Ovary (tissue), 10 donors: ENCODE data around the gene MTMR8. TPM values are rescaled to one million over a fixed set of nuclear protein-coding genes. Genes with fewer than 3 reads are reported as not detected.
A peak's percentile ranks its signal among the peaks of the same experiment; 100 is the strongest.

Source experiments
- DNase-seq, 5 donors: peaks; one replicate each; pipeline ENCODE4 v3.0.0-alpha.2; 2019 to 2020
- H3K27ac ChIP-seq, 2 donors: fragments of 200-600 bp; one replicate each; pipeline versions ENCODE4 v1.5.1 to v1.8.0; 2019 to 2022
- H3K27me3 ChIP-seq: fragments of 200-600 bp; one replicate; pipeline ENCODE4 v1.8.0; 2022
- H3K36me3 ChIP-seq: fragments of 200-600 bp; sonication (generic); one replicate; pipeline ENCODE4 v1.5.1; 2019
- H3K4me1 ChIP-seq: one replicate; pipeline ENCODE4 v1.8.1; 2013; ENCODE audit warnings: mild to moderate bottlenecking, moderate library complexity; ENCODE audit not compliant: insufficient read depth
- H3K4me3 ChIP-seq: fragments of 200-600 bp; sonication (generic); one replicate; pipeline ENCODE4 v1.5.1; 2017
- H3K9me3 ChIP-seq, 2 donors: fragments of 200-600 bp in 1 of 2; sonication (generic) in 1 of 2; one replicate each; pipeline versions ENCODE4 v1.5.1 to v1.8.1; 2013 to 2019; ENCODE audit warnings: mild to moderate bottlenecking in 1 of 2, moderate library complexity in 1 of 2
- CTCF ChIP-seq, 3 donors: fragments of 450-650 bp in 2 of 3; fragments of 200-600 bp in 1 of 3; IDR thresholded peaks; one replicate each; pipeline versions ENCODE4 v1.5.1 to v1.8.0; 2016 to 2022; ENCODE audit warnings: antibody characterized with exemption in 3 of 3, mild to moderate bottlenecking in 1 of 3
- EP300 ChIP-seq: sonication (generic); formaldehyde crosslinking; IDR thresholded peaks from one replicate; pipeline ENCODE4 v1.6.1; 2017; ENCODE audit warnings: antibody characterized with exemption
- POLR2A ChIP-seq: fragments of 450-650 bp; IDR thresholded peaks from one replicate; pipeline ENCODE4 v1.6.1; 2017; ENCODE audit warnings: antibody characterized with exemption, mild to moderate bottlenecking, moderate library complexity
- WGBS, 3 donors: extraction: QIAGEN DNeasy Blood & Tissue Kit in 1 of 3; methylation state at CpG; one replicate each; pipeline versions ENCODE4 v1.1.5 to v1.1.7; 2013 to 2017; 5-methylcytosine and 5-hydroxymethylcytosine counted together
- intact Hi-C, 4 donors: fragments of 100-400 bp; cut with DNase I; formaldehyde crosslinking; loops; one replicate each; pipeline versions ENCODE4 v1.11.0 to v1.15.1; 2022 to 2023
- long read RNA-seq, 3 donors: library from polyadenylated mRNA in 2 of 3; unstranded in 2 of 3; transcript quantifications; one replicate each; pipeline ENCODE4 v2.0.0 and lab custom pipeline, GENCODE V29; 2021 to 2026
- polyA plus RNA-seq, 2 donors: library from polyadenylated mRNA; stranded (reverse); fragments of 200-250 nt in 1 of 2; fragments of 350-450 nt in 1 of 2; fragmentation: Illumina TruSeq in 1 of 2; extraction: RNeasy Lipid Tissue Mini Kit (QIAGEN cat#74804) in 1 of 2; gene quantifications; one replicate each; pipeline ENCODE4 v1.2.3, GENCODE V29; 2013 to 2014
- total RNA-seq, 7 donors: library from RNA; depleted of rRNA in 2 of 7; stranded (reverse); fragments of >200 nt in 2 of 7; fragmentation: NEBNext Ultra II Directional in 3 of 7; extraction: Animal tissue kit (Norgen Biotek cat#: 25700) in 3 of 7; gene quantifications; one replicate each; pipeline versions ENCODE4 v1.1.0 to v1.2.4, GENCODE V29; 2016 to 2023
- donor health status: DM: no; HTN: no; CAD: no; lungs with moderate emphysema.
- donor health status: DM: no; HTN: no; CAD: no.
- donor health status: Bipolar disorder and iron deficiency.
- donor health status: DM: yes; HTN: yes; CAD: no.
- donor health status: DM: no; HTN: no; CAD: no.
- donor health status: DM: yes; HTN: yes; CAD: no.

MTMR8 gene
- total RNA-seq (1 to 10 TPM; 2.5 to 6.0 (median 5.1) TPM), polyA plus RNA-seq (1 to 10 TPM; 1.3 to 1.6 TPM)
- long read RNA-seq, donor 1, partial matches to known transcripts: 5 of 22 reads
- long read RNA-seq, donor 1, other reads (novel, unspliced or antisense): 17 of 22 reads
- long read RNA-seq, donor 2: 0 reads
- long read RNA-seq, donor 3, partial matches to known transcripts: 1 of 4 reads
- long read RNA-seq, donor 3, other reads (novel, unspliced or antisense): 3 of 4 reads

- peak within 1 kb of the TSS in 1 of 2 donors; percentile 57 for H3K27ac ChIP-seq
- intact Hi-C loops: loop anchor here in 1 of 4 donors (10.0 kb wide), 1 partner anchor 1480 kb away; no protein-coding TSS in a partner anchor
- TF ChIP-seq CTCF (IDR thresholded peaks at IDR 0.05) (no peak), POLR2A (no peak), EP300 (no peak)
- H3K9me3 ChIP-seq: no peaks in the 10 kb centered on the region
- H3K27me3 ChIP-seq: no peaks in the 10 kb centered on the region
- H3K4me3 ChIP-seq: peak within 1 kb of the TSS; percentile 61
- DNase-seq: peak; percentile 76 to 85 (median 84)
- no peaks in the 10 kb centered on the region for H3K4me1 ChIP-seq
- WGBS, 3 donors: 30 to 38% (median 37%) methylated on average over 40 of the region's 40 CpGs
- H3K36me3 ChIP-seq: no peaks in the 10 kb centered on the region
Measured at GRCh38 chrX:64394874-64395567, at the start of gene MTMR8. Gene MTMR8, minus strand, starts transcription at chrX:64395452. Its CDS starts 89 bp downstream, at chrX:64395363.

DNA sequence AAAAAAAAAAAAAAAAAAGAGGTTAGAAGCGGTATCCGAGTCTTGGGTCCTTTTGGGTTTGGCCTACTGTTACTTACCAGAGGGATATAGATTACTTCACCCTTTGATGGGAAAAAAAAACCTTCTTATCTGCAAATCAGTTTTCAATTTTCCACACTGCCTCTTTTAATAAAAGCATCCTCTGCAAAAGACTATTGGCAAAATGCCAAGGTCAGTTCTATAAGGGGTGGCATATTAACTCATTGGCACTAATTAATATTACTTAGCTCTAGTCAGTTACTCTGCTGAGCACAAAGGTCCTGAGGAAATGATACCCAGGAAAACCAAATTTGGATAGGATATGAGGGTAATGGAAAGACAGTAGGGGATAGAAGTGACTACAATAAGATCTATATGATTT lies 44.3 kb upstream of the MTMR8 start:
- Histone ChIP-seq H3K4me3 (no peak overlapping the region), H3K27me3 (no peaks in the 10 kb centered on the region), H3K9me3 (no peaks in the 10 kb centered on the region), H3K27ac (no peak overlapping the region), H3K36me3 (no peaks in the 10 kb centered on the region), H3K4me1 (no peaks in the 10 kb centered on the region)
- TF ChIP-seq CTCF (IDR thresholded peaks at IDR 0.05) (no peak), EP300 (no peak), POLR2A (no peak)
- no peak for DNase-seq
- intact Hi-C loops: no loop called here
- WGBS, 3 donors: 69 to 91% (median 89%) methylated on average over 2 of the region's 2 CpGs

DNA sequence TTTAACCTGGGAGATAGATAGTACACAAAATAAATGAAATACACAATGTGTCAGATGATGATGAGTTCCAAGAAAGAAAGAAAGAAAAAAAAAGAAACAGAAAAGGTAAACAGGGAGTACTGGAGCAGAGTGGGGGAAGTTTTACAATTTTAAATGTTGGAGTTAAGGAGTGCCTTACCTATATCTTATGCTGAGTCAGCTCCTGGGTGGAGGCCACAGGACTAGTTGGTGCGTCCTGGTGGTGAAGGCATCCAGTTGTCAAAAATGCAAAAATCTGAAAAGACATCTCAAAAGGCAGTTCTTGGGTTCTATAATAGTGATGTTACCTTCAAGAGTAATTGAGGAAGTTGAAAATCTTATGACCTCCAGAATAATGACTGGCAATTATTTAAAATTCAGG lies 42.4 kb upstream of the MTMR8 start:
- WGBS, 3 donors: 80 to 93% (median 91%) methylated on average over 1 of the region's 1 CpG
- H3K9me3 ChIP-seq: no peaks in the 10 kb centered on the region
- H3K27me3 ChIP-seq: no peaks in the 10 kb centered on the region
- H3K36me3 ChIP-seq: no peaks in the 10 kb centered on the region
- H3K4me1 ChIP-seq: no peaks in the 10 kb centered on the region
- intact Hi-C loops: no loop called here
- no peak overlapping the region for H3K4me3 ChIP-seq
- no peak for DNase-seq
- no peak for TF ChIP-seq CTCF (IDR thresholded peaks at IDR 0.05)
- TF ChIP-seq EP300: no peak
- no peak for TF ChIP-seq POLR2A
- no peak overlapping the region for H3K27ac ChIP-seq

- Histone ChIP-seq H3K27ac (no peak overlapping the region), H3K4me1 (no peaks in the 10 kb centered on the region), H3K4me3 (no peak overlapping the region), H3K36me3 (no peaks in the 10 kb centered on the region), H3K27me3 (no peaks in the 10 kb centered on the region), H3K9me3 (no peaks in the 10 kb centered on the region)
- no peak for DNase-seq
- 68 to 73% (median 72%) methylated on average over 5 of the region's 5 CpGs for WGBS, 3 donors
- TF ChIP-seq CTCF (IDR thresholded peaks at IDR 0.05): no peak
- TF ChIP-seq EP300: no peak
- no peak for TF ChIP-seq POLR2A
- intact Hi-C loops: no loop called here
Measured at GRCh38 chrX:64437218-64437617, 42.0 kb upstream of the MTMR8 start.
